MCF 10A (cell line): ENCODE results near the gene KARS1. TPM values are rescaled to one million over a fixed set of nuclear protein-coding genes. Genes with fewer than 3 reads are reported as not detected.

Source experiments
- BruUV-seq: library from RNA; stranded (reverse); fragments of 400-500 nt; replicated peaks from 2 replicates; lab custom pipeline; 2021; lab: Mats Ljungman, UMichigan
- CTCF ChIA-PET: fragments of 300-600 bp; sonication (Branson Sonifier 250); formaldehyde crosslinking; extraction: SDS; loops from one replicate; lab custom pipeline; 2021; ENCODE audit warnings: antibody characterized with exemption, inconsistent platforms; lab: Yijun Ruan, JAX
- POLR2A ChIA-PET: fragments of 300-600, 350-650 bp; sonication (Branson Sonifier 250); formaldehyde crosslinking; extraction: SDS; loops from one replicate; lab custom pipeline; 2020; ENCODE audit warnings: antibody characterized with exemption, inconsistent platforms; lab: Yijun Ruan, JAX
- DNase-seq: peaks from one replicate; pipeline ENCODE4 v3.0.0-alpha.2; 2018; ENCODE audit not compliant: unreplicated experiment
- H3K27ac Mint-ChIP-seq: one replicate; pipeline ENCODE4 v1.8.0; 2022; ENCODE audit warnings: mild to moderate bottlenecking, low read depth, mixed read lengths; ENCODE audit not compliant: unreplicated experiment
- H3K27me3 Mint-ChIP-seq: one replicate; pipeline ENCODE4 v1.8.0; 2022; ENCODE audit warnings: mixed read lengths; ENCODE audit not compliant: insufficient read depth, unreplicated experiment
- H3K36me3 Mint-ChIP-seq: one replicate; pipeline ENCODE4 v1.8.0; 2022; ENCODE audit warnings: mild to moderate bottlenecking, moderate library complexity, mixed read lengths; ENCODE audit not compliant: insufficient read depth, unreplicated experiment
- H3K4me1 Mint-ChIP-seq: one replicate; pipeline ENCODE4 v1.8.0; 2022; ENCODE audit warnings: mixed read lengths; ENCODE audit not compliant: insufficient read depth, unreplicated experiment
- H3K4me3 Mint-ChIP-seq: one replicate; pipeline ENCODE4 v1.8.0; 2022; ENCODE audit warnings: mild to moderate bottlenecking, moderate library complexity, mixed read lengths; ENCODE audit not compliant: unreplicated experiment
- H3K9me3 Mint-ChIP-seq: one replicate; pipeline ENCODE4 v1.8.0; 2022; ENCODE audit warnings: mixed read lengths; ENCODE audit not compliant: unreplicated experiment
- intact Hi-C: fragments of 100-400 bp; cut with micrococcal nuclease; formaldehyde crosslinking; loops from 2 replicates; pipeline ENCODE4 v1.14.1; 2022
- total RNA-seq: library from RNA; stranded (reverse); gene quantifications from 2 replicates; pipeline ENCODE4 v1.2.3, GENCODE V29; 2022
- TF ChIP-seq, protein P1 (sequence below): fragments of 200-600 bp; IDR thresholded peaks from one replicate; pipeline ENCODE4 v1.8.0; 2022; ENCODE audit warnings: antibody characterized with exemption, mild to moderate bottlenecking; ENCODE audit not compliant: unreplicated experiment

The KARS1 gene
- total RNA-seq, 1 experiment from 2014 or later, result 219 TPM

DNA sequence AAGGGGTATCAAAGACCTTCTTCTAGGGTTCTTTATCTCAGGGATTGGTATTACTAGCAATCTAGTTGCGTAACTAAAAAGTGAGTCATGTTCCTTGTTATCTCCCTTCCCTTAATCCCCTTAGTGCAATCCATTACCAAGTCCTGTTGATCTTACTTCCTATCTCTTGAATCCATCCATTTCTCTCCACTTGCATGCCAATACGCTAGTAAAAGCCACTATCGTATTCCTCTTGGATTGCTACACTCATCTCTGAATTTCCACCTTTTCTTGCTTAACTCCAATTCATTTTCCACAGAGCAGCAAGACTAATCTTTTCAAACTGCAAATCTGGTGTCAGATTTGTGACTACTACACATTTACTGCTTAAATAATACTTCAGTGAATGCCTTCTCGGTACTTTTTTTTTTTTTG lies 22.5 kb downstream of the KARS1 start:
- H3K4me1 Mint-ChIP-seq, result peaks cover 25% of the 10 kb centered on the region
- BruUV-seq, result no TSS peak
- intact Hi-C loops, result loop anchor here (5.0 to 10.0 kb wide), 3 partner anchors 58 to 420 kb away; partner anchors contain the start of genes CTRB2 and GABARAPL2
- H3K27me3 Mint-ChIP-seq, result no peaks in the 10 kb centered on the region
- POLR2A ChIA-PET, result no interaction called here
- CTCF ChIA-PET, result interaction anchor here (0.6 kb wide), 1 partner anchor 198 kb away, joined by 4 read pairs; no protein-coding TSS in a partner anchor
- H3K36me3 Mint-ChIP-seq, result peaks cover 62% of the 10 kb centered on the region
- no peaks in the 10 kb centered on the region for H3K9me3 Mint-ChIP-seq
- no peak overlapping the region for H3K4me3 Mint-ChIP-seq
- TF ChIP-seq, protein P1, sequence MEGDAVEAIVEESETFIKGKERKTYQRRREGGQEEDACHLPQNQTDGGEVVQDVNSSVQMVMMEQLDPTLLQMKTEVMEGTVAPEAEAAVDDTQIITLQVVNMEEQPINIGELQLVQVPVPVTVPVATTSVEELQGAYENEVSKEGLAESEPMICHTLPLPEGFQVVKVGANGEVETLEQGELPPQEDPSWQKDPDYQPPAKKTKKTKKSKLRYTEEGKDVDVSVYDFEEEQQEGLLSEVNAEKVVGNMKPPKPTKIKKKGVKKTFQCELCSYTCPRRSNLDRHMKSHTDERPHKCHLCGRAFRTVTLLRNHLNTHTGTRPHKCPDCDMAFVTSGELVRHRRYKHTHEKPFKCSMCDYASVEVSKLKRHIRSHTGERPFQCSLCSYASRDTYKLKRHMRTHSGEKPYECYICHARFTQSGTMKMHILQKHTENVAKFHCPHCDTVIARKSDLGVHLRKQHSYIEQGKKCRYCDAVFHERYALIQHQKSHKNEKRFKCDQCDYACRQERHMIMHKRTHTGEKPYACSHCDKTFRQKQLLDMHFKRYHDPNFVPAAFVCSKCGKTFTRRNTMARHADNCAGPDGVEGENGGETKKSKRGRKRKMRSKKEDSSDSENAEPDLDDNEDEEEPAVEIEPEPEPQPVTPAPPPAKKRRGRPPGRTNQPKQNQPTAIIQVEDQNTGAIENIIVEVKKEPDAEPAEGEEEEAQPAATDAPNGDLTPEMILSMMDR, result no peak
- peak; percentile 18 for DNase-seq
- H3K27ac Mint-ChIP-seq, result no peak overlapping the region

DNA sequence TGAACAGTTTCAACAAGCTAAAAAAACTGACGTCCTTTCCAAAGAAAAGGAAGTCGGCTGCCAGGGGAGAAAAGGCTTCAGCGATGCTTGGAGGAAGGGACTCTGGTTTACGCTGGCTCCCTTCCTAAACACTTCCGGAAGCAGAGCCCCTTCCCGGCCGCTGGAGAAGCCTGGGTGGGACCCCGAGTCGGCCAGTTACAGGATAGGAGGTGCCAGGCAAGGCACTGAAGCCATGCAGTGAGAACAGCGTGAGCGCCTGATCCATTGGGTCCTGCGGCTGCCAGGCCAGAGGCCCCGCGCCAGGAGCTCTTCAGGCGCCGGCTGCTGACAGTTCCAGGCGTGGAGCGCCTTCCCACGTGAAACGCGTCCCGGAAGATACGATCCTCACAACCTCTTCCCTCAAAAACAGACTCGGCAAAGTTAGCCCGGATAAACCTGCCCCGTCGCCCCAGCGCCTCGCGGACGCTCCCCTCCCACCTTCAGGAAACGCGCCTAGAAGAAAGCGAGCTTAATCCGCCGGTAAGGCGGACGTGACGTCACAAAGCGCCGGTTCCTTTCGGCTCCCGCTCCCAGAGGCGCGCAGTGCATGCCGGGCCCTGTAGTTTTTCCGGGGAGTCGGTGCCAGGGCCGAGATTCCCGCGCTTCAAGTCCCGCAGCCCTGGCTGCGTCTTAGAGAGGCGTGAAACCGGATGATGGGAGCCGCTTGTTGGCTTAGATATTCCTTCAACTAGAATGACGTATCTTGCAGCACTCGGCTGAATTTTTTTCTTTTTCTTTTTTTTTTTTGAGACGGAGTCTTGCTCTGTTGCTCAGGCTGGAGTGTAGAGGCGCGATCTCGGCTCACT lies 24.5 kb downstream of the KARS1 start, which contains the start of gene ADAT1:
TSS of gene ADAT1 (minus strand) at position 521 of the 845 bp plus-strand sequence. CDS start 2,482 bp downstream, outside the sequence.
- DNase-seq, result peak; percentile 98
- intact Hi-C loops, result loop anchor here (5.0 to 10.0 kb wide), 3 partner anchors 56 to 418 kb away; partner anchors contain the start of genes CTRB2 and GABARAPL2
- peaks cover 59% of the 10 kb centered on the region for H3K36me3 Mint-ChIP-seq
- CTCF ChIA-PET, result interaction anchor here (0.7 to 2.7 kb wide), 9 partner anchors 10 to 608 kb away, joined by 3 to 19 read pairs (median 3); partner anchors contain the start of genes GABARAPL2 and TMEM231
- POLR2A ChIA-PET, result interaction anchor here (0.6 to 3.5 kb wide), 25 partner anchors 9 to 436 kb away, joined by 3 to 76 read pairs (median 5); partner anchors contain the start of genes CFDP1, GABARAPL2, KARS1 and TERF2IP
- H3K4me1 Mint-ChIP-seq, result peaks cover 25% of the 10 kb centered on the region
- peak within 1 kb of the TSS; percentile 84 for H3K4me3 Mint-ChIP-seq
- H3K9me3 Mint-ChIP-seq, result no peaks in the 10 kb centered on the region
- TF ChIP-seq, protein P1, result no peak
- H3K27me3 Mint-ChIP-seq, result no peaks in the 10 kb centered on the region
- H3K27ac Mint-ChIP-seq, result peak within 1 kb of the TSS; percentile 72
- BruUV-seq, result TSS peak; percentile 76

DNA sequence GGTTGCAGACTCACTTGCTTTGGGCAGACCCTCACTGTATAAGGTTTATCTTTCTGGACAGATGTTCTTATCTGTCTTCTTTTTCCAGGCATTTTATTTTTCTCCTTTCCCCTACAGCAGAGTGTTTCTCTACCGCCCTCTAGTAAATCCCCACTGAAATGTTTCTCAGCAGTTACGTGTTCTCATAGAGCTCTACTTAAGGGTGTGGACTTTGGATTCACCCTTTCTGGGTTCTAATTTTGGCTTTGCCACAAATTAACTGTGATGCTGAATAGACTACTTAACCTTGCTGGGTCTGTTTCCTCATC lies 26.3 kb downstream of the KARS1 start:
- no TSS peak for BruUV-seq
- H3K9me3 Mint-ChIP-seq, result no peaks in the 10 kb centered on the region
- ChIA-PET POLR2A (interaction anchor here (0.5 to 3.5 kb wide), 8 partner anchors 28 to 422 kb away, joined by 3 to 76 read pairs (median 8); partner anchors contain the start of genes KARS1, TERF2IP and TMEM231), CTCF (interaction anchor here (0.6 to 2.7 kb wide), 15 partner anchors 10 to 338 kb away, joined by 3 to 19 read pairs (median 4); partner anchors contain the start of gene GABARAPL2)
- H3K27ac Mint-ChIP-seq, result no peak overlapping the region
- peak overlapping the region; percentile 84 for H3K4me3 Mint-ChIP-seq
- intact Hi-C loops, result loop anchor here (1.0 to 10.0 kb wide), 5 partner anchors 54 to 416 kb away; partner anchors contain the start of genes CTRB2 and GABARAPL2
- TF ChIP-seq, protein P1, result peak; percentile 40
- peak; percentile 46 for DNase-seq
- no peaks in the 10 kb centered on the region for H3K27me3 Mint-ChIP-seq
- peaks cover 25% of the 10 kb centered on the region for H3K4me1 Mint-ChIP-seq
- H3K36me3 Mint-ChIP-seq, result peaks cover 51% of the 10 kb centered on the region
